GM19239 (cell line): ENCODE measurements around the gene GALNT2.

Experiments used
- DNase-seq: peaks from one replicate; pipeline ENCODE4 v3.0.0; 2011; ENCODE audit warnings: low spot score; ENCODE audit not compliant: insufficient read length
- FAIRE-seq: peaks from 2 replicates; lab custom pipeline; 2011; peaks lifted over from hg19 to GRCh38; lab: Jason Lieb, UNC

GALNT2 gene

DNA sequence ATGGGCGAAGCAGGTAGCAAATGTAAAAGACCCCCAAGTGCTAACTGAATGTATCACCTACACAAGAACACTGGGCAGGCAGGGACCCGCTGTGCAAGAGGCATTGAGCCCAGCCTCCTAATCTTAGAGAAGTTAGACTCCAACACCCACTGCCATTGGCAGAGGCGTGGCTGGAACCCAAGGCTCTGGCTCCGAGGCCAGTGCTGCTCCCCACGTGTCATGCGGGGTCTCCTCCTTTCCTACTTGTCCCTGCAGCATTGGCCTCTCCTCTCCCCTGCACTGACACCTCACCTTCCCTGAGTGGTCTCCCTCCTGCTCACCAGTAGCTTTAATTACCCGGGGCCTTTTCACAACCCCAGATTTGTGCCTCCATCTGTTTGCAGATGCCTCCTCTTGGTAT, 107.0 kb downstream of the GALNT2 start:
- DNase-seq (no peak), FAIRE-seq (no peak)

DNA sequence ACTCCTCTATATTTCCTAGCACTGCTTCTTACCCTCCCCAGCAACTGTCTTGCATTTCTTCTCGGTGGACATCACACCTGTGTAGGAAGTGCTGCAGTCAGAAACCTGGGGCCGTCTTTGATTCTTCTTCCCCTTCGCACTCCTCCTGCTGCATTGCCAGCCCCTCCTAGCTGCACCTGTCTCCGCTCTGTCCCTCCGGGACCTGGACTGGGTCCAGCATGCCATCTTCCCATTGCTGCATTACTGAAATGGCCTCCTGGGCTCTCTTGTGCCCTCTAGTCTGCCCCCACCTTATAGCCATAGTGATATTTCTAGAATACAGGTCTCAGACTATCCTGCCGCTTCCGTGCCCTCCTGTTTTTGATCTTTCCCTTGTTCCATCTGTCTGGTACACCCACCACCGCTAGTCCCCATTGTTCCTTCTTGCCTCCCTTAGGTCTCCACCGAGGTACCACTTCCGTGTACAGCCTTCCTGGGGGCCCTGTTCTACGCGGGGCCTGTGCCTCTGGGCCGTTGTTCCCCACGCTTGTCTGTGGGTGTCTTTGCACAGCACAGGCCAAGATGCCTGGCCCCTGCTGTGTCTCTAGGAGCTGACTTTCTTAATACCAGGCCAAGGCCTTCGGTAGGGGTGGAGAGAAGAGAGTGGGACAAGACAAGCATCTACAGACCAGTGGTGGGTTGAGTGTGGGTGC, 107.6 kb downstream of the GALNT2 start:
- FAIRE-seq (no peak), DNase-seq (no peak)

DNA sequence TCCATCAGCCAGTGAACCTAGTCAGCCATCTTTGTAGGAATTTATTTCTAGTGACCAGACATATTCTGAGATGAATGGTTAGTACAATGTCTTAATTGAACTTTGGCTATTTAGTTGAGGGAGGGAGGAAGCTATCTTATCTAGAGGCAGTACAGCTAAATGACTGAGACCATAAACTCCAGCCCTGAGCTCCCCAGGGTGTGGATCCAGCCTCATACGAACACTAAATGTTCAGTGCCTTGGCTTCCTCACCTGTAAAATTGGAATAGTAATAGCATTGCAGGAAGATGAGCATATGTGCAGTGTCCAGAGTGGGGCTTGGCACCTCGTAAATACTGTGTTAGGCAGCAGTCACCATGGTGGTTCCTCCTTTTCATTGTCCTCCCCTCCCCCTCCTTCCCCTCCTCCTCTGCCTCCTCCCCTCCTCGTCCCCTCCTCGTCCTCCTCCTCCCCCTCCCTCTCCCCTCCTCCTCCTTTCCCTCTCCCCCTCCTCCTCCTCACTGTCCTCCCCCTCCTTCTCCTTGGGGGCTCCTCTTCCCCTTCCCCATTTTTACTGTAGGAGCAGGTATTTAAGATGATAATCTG, 108.2 kb downstream of the GALNT2 start:
- DNase-seq (no peak), FAIRE-seq (no peak)

DNA sequence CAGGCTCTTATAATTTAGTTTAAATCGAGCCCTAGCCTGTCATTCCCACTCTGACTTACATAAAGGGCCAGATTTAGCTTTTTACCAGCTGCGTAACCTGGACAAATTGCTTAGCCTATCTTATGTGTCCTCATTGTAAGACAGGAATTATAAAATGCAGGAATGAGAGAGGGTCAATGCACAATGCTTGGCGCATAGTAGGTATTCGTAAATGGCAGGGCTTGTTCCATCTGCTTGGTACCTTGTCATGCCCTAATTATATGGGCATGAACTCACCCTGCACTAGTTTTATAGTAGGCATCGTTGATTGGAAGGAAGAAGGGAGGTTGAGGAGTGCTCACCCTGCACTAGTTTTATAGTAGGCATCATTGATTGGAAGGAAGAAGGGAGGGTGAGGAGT, 108.8 kb downstream of the GALNT2 start:
- DNase-seq = no peak
- no peak for FAIRE-seq

DNA sequence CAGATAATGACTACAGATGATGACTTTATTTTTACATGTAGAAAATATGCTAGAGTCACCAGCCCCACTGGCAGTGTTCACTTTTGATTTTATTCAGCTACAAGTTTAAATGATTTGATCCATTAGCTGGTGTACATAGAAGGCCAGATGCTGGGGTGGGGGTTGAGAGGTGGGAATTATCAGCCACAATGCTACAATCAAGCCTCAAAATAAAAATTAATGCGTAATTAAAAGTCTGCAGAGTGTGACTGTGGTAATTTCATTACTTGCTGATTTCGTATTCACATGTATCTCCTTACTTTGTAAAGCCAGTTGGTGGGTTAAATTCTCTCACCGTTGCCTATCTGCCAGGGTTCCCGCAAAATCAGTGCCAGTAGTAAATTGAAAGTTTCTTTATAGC, 109.3 kb downstream of the GALNT2 start:
- no peak for DNase-seq
- FAIRE-seq = no peak

DNA sequence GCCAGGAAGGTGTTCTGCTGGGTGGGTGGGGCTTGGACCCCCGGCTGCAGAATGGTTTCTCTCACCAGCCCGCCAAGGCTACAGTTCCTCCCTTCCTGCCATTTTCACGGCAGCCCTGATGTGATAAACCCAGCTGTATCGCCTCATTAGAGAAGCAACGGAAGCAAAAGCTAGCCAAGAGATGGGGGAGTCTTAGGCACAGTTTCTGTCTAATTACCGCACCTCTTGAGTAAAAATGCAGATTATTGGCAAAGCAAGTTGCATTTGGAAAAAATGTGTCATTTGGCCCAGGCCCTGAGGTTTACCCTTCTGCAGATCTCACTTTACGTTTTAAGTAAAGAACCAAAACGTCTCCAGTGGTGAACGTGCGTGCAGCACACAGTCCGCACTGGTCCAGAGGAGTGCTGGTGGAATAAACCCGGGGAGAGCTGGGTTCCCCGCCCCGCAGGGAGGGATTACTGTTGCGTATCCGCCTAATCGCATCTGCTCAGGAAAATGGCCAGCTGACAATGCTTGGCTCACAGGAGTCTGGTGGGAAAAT, 109.9 kb downstream of the GALNT2 start:
- FAIRE-seq (no peak), DNase-seq (no peak)

DNA sequence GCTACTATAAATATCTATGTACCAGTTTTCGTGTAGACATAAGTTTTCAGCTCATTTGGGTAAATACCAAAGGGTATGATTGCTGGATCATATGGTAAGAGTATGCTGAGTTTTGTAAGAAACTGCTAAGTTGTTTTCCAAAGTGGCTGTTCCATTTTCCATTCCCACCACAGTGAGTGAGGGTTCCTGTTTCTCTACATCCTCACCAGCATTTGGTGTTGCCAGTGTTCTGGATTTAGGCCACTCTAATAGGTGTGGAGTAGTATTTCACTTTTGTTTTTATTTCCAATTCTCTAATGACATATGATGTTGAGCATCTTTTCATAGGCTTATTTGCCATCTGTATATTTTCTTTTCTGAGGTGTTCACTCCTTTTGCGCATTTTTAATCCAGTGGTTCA, 112.2 kb downstream of the GALNT2 start:
- DNase-seq = no peak
- FAIRE-seq = no peak

DNA sequence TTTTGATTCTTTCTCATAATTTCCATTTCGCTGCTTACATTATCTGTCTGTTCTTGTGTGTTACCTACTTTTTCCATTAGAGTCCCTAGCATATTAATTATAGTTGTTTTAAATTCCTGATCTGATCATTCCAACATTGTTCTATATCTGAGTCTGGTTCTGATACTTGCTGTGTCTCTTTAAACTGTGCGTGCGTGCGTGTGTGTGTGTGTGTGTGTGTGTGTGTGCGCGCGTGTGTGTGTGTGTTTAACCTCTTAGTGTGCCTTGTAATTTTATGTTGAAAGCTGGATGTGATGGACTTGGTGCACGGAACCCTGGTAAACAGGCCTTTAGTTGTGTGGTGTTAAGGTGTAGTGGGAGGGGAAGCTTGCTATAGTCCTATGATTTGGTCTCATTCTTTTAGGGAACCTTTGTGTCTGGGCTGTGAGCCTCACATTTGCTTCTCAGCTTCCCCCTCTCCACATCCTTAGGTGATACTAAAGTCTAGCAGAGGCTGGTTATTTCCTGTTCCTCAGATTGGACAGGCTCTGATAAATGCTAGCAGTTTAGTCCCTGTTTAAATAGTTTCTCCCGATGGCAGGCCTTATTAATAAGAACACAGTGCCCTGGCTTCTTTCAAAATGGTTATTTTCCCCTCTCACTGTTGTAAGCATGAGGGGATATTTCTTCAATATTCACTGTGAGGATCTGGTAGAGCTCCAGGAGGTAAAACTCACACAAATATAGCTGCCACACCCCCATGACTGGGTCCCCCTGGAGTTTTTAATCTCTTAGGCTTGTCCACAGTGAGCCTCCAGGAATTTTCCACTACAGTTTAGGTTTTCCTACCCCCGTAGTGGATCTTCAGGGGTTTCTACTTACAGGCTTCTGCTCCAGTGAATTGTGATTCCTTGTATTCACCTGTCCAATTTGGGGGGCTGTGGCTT, 118.3 kb downstream of the GALNT2 start:
- no peak for DNase-seq
- peak; percentile 4 for FAIRE-seq

DNA sequence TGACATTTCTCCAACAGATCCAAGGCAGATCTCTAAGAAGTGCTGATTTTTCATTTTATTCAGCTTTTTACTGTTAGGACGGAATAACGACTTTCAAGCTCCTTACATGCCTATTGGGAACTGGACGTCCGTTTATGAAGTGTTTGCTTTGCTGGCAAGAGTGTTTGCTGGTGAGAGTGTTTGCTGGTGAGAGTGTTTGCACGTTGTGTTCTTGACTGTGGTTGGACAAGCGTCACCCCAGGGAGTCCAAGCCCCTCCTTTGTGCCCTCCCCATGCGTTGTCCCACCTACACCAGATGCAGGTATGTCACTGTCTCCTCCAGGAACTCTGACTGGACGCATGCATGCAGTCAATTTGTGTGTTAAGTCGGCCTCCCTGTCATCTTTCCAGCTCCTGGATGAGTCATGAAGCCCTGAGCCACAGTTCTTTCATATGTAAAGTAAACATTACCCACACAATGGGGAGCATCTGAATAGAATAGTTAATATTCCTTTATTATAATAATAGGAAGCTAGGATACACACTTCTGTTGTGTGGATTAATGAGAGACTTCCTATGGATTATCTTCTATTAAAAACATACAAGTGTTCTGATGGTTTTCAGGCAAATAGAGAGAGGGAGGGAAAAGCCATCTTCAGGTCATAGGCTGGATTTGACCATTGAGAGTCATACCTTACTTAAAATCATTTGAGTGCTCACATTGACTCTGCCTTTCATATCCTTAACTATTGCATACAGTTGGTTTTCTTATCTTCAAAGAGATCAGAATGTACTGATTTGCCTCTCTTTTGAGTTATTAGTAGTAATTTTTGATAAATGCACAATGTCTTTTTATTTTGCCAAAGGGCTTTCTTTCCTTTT, 119.2 kb downstream of the GALNT2 start:
- DNase-seq (no peak), FAIRE-seq (no peak)

DNA sequence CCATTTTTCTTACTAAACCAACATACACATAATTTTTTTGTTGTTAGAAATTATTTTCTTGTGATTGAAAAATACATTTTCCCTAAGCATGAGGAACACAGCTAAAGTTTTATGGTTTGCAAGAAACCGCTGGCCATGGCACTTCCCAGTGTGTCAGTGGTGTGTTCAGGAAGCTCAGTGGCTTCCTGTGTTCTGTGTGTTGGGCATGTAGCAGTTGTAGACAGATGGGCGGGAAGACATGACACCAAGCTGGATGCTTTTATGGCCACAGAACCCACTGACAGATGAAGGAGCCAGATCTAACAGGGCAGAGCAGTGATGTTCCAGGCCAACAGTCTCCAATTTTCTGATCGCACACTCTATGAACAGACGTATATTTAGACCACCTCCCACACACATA, 119.8 kb downstream of the GALNT2 start:
- DNase-seq (no peak), FAIRE-seq (peak; percentile 56)

DNA sequence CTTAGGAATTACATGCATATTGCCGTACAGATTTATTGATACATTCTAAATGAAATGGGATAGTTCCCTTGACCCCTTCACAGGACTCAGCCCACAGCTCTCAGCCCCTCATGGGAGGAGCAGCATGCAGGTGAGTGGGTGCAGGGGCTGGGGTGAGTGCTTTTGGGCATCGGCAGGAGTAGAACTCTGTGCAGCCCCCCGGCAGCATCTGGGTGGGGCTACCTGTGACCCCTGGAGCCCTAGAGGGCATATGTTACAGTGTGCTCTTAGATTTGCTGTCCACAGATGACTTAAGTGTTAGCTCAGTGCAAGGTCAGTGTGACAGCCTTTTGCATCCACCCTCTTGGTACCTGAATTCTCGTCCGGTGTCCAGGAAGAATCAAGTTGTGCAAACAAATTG, 120.3 kb downstream of the GALNT2 start:
- no peak for DNase-seq
- no peak for FAIRE-seq

DNA sequence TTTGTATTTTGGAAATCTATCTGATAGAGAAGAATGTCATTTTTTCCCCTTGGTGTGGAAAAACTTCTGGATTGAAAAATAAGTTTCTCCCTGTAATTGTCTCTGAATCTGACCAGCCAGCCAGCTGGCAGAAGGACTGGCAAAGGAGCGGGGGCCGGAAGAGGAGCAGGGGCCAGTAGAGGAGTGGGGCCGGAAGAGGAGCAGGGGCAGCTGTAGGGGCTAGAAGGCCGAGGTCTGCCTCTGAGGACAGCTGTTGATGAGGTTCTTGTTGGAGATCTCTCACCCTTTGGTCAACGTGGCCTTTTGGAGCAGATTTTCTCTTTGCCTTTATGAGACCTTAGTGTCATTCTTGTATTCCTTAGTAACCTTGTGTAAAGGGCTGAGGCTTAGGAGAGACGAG, 121.8 kb downstream of the GALNT2 start:
- FAIRE-seq (no peak), DNase-seq (no peak)

DNA sequence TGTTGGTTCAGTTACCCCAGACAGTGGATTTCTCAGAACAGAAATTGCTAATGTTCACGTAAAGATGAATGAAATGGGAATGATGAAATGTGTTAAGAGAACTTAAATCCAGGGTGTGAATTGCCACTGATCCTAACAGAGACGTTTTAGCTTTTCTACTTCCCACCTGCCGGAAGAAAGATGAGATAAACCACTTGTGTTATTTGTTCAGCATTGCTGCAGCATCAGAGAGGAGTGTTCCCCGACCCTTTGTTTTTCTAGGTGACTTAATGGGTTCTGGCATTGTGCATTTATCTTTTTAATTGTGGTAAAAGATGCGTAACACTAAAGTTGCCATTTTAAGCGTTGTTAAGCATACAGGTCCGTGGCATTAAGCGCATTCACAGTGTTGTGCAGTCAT, 122.3 kb downstream of the GALNT2 start:
- DNase-seq = no peak
- FAIRE-seq = no peak

DNA sequence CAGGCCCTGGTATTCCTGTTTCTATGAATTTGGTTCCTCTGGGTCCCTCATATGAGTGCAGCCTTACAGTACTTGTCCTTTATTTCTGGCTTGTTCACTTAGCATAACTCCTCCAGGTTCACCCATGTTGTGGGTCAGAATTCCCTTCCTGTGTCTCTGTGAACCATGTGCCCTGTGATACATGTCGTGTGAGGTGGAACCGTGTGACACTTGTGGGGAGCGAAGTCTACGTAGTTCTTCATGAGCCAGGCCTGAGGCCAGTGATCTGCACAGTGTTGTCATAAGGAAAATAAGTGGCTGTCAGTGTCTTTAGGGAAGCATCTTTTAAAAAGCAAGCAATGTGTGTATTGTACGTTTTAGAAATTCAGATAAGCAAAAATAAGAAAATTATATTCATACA, 122.8 kb downstream of the GALNT2 start:
- FAIRE-seq (no peak), DNase-seq (no peak)

DNA sequence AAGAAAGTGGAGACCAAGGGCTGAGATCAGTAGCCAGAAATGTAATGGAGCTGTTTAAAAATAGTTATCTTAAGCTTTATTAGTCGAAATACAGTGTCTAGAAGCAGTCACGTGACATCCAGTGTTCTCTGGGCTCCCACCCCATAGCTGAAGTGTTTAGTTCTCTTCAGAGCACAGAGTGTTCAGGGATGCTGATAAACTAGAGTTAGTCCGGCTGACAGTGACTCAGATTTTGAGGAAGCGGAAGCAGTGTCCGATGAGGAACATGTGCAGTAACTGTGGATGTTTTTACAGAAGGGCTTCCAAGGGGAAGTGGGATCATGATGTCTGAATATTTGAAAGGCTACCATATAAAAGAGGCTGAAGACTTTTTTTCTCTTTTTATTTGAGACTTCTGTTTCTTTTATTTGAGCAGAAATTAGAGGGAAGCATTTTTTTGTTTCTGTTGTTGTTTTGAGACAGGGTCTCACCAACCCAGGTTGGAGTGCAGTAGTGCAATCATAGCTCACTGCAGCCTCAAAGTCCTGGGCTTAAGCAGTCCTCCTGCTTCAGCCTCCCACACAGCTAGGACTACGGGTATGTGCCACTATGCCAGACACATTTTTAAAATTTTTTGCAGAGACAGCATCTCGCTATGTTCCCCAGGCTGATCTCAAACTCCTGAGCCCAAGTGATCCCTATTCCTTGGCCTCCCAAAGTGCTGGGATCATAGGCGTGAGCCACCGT, 124.2 kb downstream of the GALNT2 start:
- FAIRE-seq (peak; percentile 47), DNase-seq (no peak)

DNA sequence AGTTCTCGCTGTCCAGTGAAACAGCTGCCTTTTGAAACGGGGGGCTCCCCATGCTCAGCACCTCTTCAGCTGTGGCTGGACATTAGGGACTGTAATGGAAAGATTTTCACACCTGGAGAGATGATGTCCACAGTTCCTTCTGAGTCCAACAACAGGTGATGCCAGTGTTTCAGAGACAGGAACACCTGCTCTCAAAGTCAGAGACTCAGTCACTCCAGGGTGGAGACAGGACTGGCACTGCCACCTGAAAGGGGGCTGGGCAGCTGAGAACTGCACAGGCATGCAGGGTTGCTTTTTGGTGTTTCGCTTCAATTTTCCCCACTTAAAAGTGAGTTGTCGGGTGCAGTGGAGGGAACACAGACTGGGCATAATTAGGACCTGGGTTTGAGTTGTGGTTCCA, 124.8 kb downstream of the GALNT2 start:
- FAIRE-seq = no peak
- no peak for DNase-seq

DNA sequence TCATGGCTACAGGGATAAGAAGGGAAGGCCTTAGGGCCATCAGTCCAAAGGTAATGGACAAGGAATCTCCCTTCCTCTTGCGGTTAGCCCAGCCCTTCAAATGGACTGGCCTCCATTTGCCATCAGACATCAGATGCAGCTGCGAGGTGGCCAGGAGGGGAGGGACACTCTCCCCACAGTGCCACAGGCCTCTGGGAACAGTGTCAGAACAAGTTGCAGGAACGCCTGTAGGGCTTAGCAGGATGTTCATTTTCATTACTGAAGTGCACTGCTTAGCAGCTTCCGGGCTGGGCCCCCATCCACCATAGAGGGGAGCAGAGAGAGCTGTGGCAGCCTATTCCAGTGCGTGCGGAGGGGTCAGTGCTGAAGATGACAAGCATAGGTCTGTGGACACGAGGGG, 127.5 kb downstream of the GALNT2 start:
- FAIRE-seq = no peak
- no peak for DNase-seq

DNA sequence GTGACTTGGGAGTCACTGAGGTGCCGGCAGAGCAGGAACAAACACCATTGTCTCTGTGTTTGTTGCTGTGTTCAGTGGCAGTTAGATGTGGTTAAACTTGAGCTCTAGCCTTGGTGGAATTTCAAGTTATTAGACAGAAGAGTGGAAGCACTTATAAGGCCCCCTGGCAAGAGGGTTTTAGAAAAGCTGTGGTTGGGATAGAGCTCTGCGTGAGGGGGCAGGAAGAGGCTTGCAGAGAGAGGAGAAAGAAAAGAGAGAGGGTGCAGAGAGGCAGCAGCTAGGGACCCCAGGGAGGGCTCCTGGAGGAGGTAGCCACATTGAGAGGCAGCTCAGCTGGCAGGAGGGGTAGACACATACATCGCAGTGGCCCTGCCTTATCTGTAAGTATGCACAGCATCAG, 128.2 kb downstream of the GALNT2 start:
- no peak for DNase-seq
- no peak for FAIRE-seq

DNA sequence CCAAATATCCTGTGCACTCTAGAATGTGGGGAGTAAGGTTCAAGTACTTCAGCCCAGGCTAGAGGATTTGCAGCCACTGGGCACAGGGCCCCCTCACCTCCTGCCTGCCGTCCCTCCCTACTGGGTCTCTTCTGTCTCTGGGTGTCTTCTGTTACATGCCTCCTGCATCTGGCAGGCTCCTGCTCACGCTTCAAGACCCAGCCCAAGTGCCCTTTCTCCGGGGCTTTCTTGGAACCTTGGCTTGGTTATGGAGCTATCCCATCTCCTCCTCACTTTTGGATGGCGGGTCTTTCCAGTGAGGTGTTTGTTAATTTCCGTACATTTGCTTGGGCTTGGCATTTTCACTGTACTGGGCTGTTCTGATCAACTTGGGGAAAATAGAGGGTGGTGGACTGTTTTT, 129.0 kb downstream of the GALNT2 start:
- no peak for FAIRE-seq
- DNase-seq = no peak
